ENCODE results near the gene METAP1D.

GRCh38 chr2:172109256-172109987, 109.7 kb downstream of the METAP1D start:
- TF ChIP-seq POLR2A (IDR thresholded peaks at IDR 0.05) (no peak), CTCF (IDR thresholded peaks at IDR 0.05) (no peak)

Data from thyroid gland (tissue), 4 donors.